GM12878 (cell line): Measurements from ENCODE around the gene TSHZ2. TPM values are rescaled to one million over a fixed set of nuclear protein-coding genes. Genes with fewer than 3 reads are reported as not detected.

ENCODE experiments used
- ATAC-seq: fragments of 200-7000 bp; cut with Tn5 transposase; 3 replicates; pipeline ENCODE4 v1.9.1; 2020; ENCODE audit warnings: mild to moderate bottlenecking, moderate library complexity
- BruUV-seq: library from RNA; stranded (reverse); fragments of 400-500 nt; replicated peaks from 2 replicates; lab custom pipeline; 2021; lab: Mats Ljungman, UMichigan
- CTCF ChIA-PET: fragments of 300-600 bp; sonication (Branson Sonifier 250); formaldehyde crosslinking; extraction: SDS; loops from one replicate; lab custom pipeline; 2021; ENCODE audit warnings: inconsistent platforms; lab: Yijun Ruan, JAX
- POLR2A ChIA-PET: fragments of 350-600 bp; formaldehyde crosslinking; extraction: SDS; loops from one replicate; lab custom pipeline; 2021; ENCODE audit warnings: inconsistent platforms; lab: Charles Lee
- RAD21 ChIA-PET: fragments of 300-600 bp; sonication (Branson Sonifier 250); formaldehyde crosslinking; loops from one replicate; lab custom pipeline; 2023; ENCODE audit warnings: antibody characterized with exemption; ENCODE audit not compliant: unreplicated experiment; lab: Charles Lee
- SMC1A ChIA-PET: fragments of 300-600 bp; sonication (Branson Sonifier 250); formaldehyde crosslinking; loops from one replicate; lab custom pipeline; 2023; ENCODE audit not compliant: unreplicated experiment, uncharacterized antibody; lab: Charles Lee
- DNase-seq: peaks from one replicate; pipeline ENCODE4 v3.0.0-alpha.2; 2011; ENCODE audit warnings: low read depth, low spot score
- FAIRE-seq: peaks from 3 replicates; lab custom pipeline; 2011; peaks lifted over from hg19 to GRCh38; lab: Jason Lieb, UNC
- H2AFZ ChIP-seq: 2 replicates; pipeline ENCODE4 v1.6.0; 2011; ENCODE audit warnings: low read depth, low read length, control low read depth; ENCODE audit not compliant: control insufficient read depth
- H3K27ac ChIP-seq: 2 replicates; pipeline ENCODE4 v1.5.1; 2011; ENCODE audit warnings: control low read depth; ENCODE audit not compliant: control insufficient read depth, insufficient read depth
- H3K27me3 ChIP-seq, 2 experiments: replicated peaks in 1 of 2; 2 replicates each; pipeline versions ENCODE4 v1.6.0 to v1.6.1; 2011; ENCODE audit warnings: low read length in 1 of 2; ENCODE audit not compliant: control insufficient read depth in 2 of 2, insufficient read depth in 2 of 2
- H3K36me3 ChIP-seq, 2 experiments: 2 replicates each; pipeline ENCODE4 v1.5.1; 2011; ENCODE audit warnings: low read length in 1 of 2; ENCODE audit not compliant: control insufficient read depth in 2 of 2, insufficient read depth in 2 of 2
- H3K4me1 ChIP-seq: 2 replicates; pipeline ENCODE4 v1.6.1; 2011; ENCODE audit warnings: mild to moderate bottlenecking, low read length, moderate library complexity, mixed read lengths; ENCODE audit not compliant: control insufficient read depth, insufficient read depth
- H3K4me2 ChIP-seq: 2 replicates; pipeline ENCODE4 v1.6.0; 2011; ENCODE audit warnings: control low read depth; ENCODE audit not compliant: control insufficient read depth, insufficient read depth
- H3K4me3 ChIP-seq: fragments of 200-600 bp; sonication (generic); 2 replicates; pipeline ENCODE4 v1.5.1; 2016
- H3K79me2 ChIP-seq: 2 replicates; pipeline ENCODE4 v1.6.0; 2011; ENCODE audit warnings: low read length; ENCODE audit not compliant: control insufficient read depth, insufficient read depth
- H3K9ac ChIP-seq: 2 replicates; pipeline ENCODE4 v1.8.0; 2011; ENCODE audit warnings: low read length, control low read depth, mixed read lengths; ENCODE audit not compliant: control insufficient read depth, insufficient read depth
- H3K9me3 ChIP-seq: replicated peaks from 3 replicates; pipeline ENCODE4 v1.5.1; 2011; ENCODE audit warnings: mild to moderate bottlenecking, low read length; ENCODE audit not compliant: control insufficient read depth, insufficient read depth
- H4K20me1 ChIP-seq: 2 replicates; pipeline ENCODE4 v1.6.0; 2011; ENCODE audit not compliant: control insufficient read depth, insufficient read depth
- CBFB ChIP-seq: IDR thresholded peaks from 2 replicates; pipeline ENCODE4 v1.6.1; 2016; ENCODE audit warnings: antibody characterized with exemption, low read depth
- CBX5 ChIP-seq: sonication (generic); IDR thresholded peaks from 2 replicates; pipeline ENCODE4 v1.6.1; 2016; ENCODE audit warnings: low read depth, moderate library complexity, mild to moderate bottlenecking, inconsistent platforms
- CREM ChIP-seq: IDR thresholded peaks from 2 replicates; pipeline ENCODE4 v1.6.1; 2014; ENCODE audit warnings: antibody characterized with exemption, low read depth
- HCFC1 ChIP-seq: fragments of 150-350 bp; IDR thresholded peaks from 2 replicates; pipeline ENCODE4 v1.6.1; 2014; ENCODE audit warnings: low read length
- NFIC ChIP-seq: IDR thresholded peaks from 2 replicates; pipeline ENCODE4 v1.6.1; 2012; ENCODE audit warnings: low read depth, mild to moderate bottlenecking, inconsistent platforms, low read length, moderate library complexity
- NR2C2 ChIP-seq: IDR thresholded peaks from 2 replicates; pipeline ENCODE4 v1.6.1; 2011; ENCODE audit warnings: borderline replicate concordance, low read depth; ENCODE audit not compliant: control insufficient read depth, insufficient read length
- NR2F1 ChIP-seq: fragments of 450-650 bp; conservative IDR thresholded peaks from 2 replicates; pipeline ENCODE4 v1.6.1; 2017; ENCODE audit warnings: mild to moderate bottlenecking
- RBBP5 ChIP-seq: fragments of 200-600 bp; sonication (generic); conservative IDR thresholded peaks from 2 replicates; pipeline ENCODE4 v1.6.1; 2016
- SMAD5 ChIP-seq: IDR thresholded peaks from 2 replicates; pipeline ENCODE4 v1.6.1; 2016; ENCODE audit warnings: antibody characterized with exemption, low read depth
- SPI1 ChIP-seq: IDR thresholded peaks from 2 replicates; pipeline ENCODE4 v1.6.1; 2011; ENCODE audit warnings: low read depth, mild to moderate bottlenecking, low read length, moderate library complexity, borderline replicate concordance; ENCODE audit not compliant: insufficient read depth
- ZZZ3 ChIP-seq: IDR thresholded peaks from 2 replicates; pipeline ENCODE4 v1.6.1; 2011; ENCODE audit warnings: low read depth; ENCODE audit not compliant: control insufficient read depth, insufficient read length
- WGBS: methylation state at CpG from one replicate; pipeline ENCODE4 v1.1.6; 2016; ENCODE audit warnings: low lambda C conversion rate; ENCODE audit not compliant: insufficient replicate concordance, insufficient coverage; ENCODE audit errors: missing lambda C conversion rate; 5-methylcytosine and 5-hydroxymethylcytosine counted together
- in situ Hi-C: fragments of 300-500 bp; cut with MboI; formaldehyde crosslinking; loops from 9 replicates; pipeline ENCODE4 v1.14.3; 2018; ENCODE audit warnings: mixed read lengths
- intact Hi-C: fragments of 100-400 bp; cut with micrococcal nuclease; formaldehyde crosslinking; loops from one replicate; pipeline ENCODE4 v1.14.2; 2022; ENCODE audit not compliant: unreplicated experiment
- polyA plus RNA-seq, 11 experiments: library from polyadenylated mRNA; depleted of rRNA in 4 of 11; unstranded in 6 of 11; stranded (reverse) in 5 of 11; fragments of >200 nt; fragmentation: Nextera tagmentation in 4 of 11; fragmentation: Illumina TruSeq in 1 of 11; extraction: Ambion mirVana in 4 of 11; extraction: Trizol in 1 of 11; gene quantifications; 1 replicate in 1 of 11; 2 replicates in 10 of 11; pipeline versions ENCODE4 v1.2.1 to v1.2.3, GENCODE V29; 2011 to 2016; ENCODE audit warnings: inconsistent platforms in 2 of 11, missing spikeins in 2 of 11, low read depth in 1 of 11
- total RNA-seq, 4 experiments: library from RNA; depleted of rRNA in 3 of 4; stranded (reverse); fragments of >200 nt in 3 of 4; fragmentation: Illumina TruSeq in 1 of 4; extraction: Trizol in 1 of 4; gene quantifications; 2 replicates each; pipeline versions ENCODE4 v1.2.1 to v1.2.3, GENCODE V29; 2013 to 2021
- TF ChIP-seq, protein P1 (sequence below), 3 experiments: IDR thresholded peaks in 2 of 3; conservative IDR thresholded peaks in 1 of 3; 2 replicates each; pipeline ENCODE4 v1.5.1; 2011; ENCODE audit warnings: low read depth in 3 of 3, low read length in 3 of 3, mild to moderate bottlenecking in 3 of 3, control low read depth in 2 of 3, moderate library complexity in 2 of 3, inconsistent platforms in 1 of 3, mixed read lengths in 1 of 3; ENCODE audit not compliant: control insufficient read depth in 2 of 3, insufficient read depth in 1 of 3; ENCODE audit errors: extremely low read depth in 1 of 3

TSHZ2 gene
- total and polyA plus RNA-seq, 10 of the 15 experiments (the other 5 are each of a cell fraction or from before 2014, with no cell fraction given): 0.01 to 0.86 (median 0.13) TPM; not detected in 2

DNA sequence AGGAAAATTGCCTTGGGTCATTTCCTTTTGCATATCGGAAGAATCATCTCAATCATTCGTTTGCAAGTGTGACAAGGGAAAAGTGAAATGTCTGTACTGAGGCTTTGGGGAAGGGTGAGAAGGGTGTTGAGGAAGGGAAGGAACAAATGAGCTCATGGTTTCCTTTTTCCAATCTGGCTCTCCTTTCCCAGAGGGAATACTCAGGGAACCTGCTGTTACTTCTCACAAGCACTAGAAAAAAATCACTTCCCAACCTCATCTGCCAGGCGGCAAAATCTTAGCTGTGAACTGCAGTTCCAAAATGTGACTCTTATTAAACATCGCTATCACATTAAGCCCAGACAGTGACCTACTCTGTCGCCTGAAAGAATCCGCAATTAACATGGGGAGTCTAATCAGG is 363.4 kb downstream of the TSHZ2 start:
- intact Hi-C loops (no loop called here), in situ Hi-C loops (no loop called here)
- Histone ChIP-seq H2AFZ (no peak overlapping the region), H4K20me1 (no peaks in the 10 kb centered on the region), H3K79me2 (no peaks in the 10 kb centered on the region), H3K27ac (no peak overlapping the region), H3K4me2 (no peak overlapping the region), H3K4me3 (no peak overlapping the region), H3K27me3 (no peaks in the 10 kb centered on the region; a peak in 1 of 4 replicates), H3K9ac (no peak overlapping the region), H3K36me3 (no peaks in the 10 kb centered on the region), H3K9me3 (no peaks in the 10 kb centered on the region), H3K4me1 (no peaks in the 10 kb centered on the region)
- ATAC-seq (no peak), FAIRE-seq (no peak), DNase-seq (no peak)
- 57% methylated on average over 6 of the region's 6 CpGs for WGBS
- no peak for TF ChIP-seq RBBP5
- TF ChIP-seq SMAD5: no peak
- TF ChIP-seq NFIC: no peak
- TF ChIP-seq CBFB: no peak
- no peak for TF ChIP-seq SPI1
- no peak for TF ChIP-seq NR2F1
- TF ChIP-seq HCFC1: no peak
- TF ChIP-seq ZZZ3: no peak
- no peak for TF ChIP-seq CBX5
- TF ChIP-seq NR2C2: no peak
- SMC1A ChIA-PET: interaction anchor here (0.6 to 1.0 kb wide), 4 partner anchors 9 to 557 kb away, joined by 3 read pairs; no protein-coding TSS in a partner anchor
- RAD21 ChIA-PET: no interaction called here
- CTCF ChIA-PET: no interaction called here
- no TSS peak for BruUV-seq
- POLR2A ChIA-PET: no interaction called here

DNA sequence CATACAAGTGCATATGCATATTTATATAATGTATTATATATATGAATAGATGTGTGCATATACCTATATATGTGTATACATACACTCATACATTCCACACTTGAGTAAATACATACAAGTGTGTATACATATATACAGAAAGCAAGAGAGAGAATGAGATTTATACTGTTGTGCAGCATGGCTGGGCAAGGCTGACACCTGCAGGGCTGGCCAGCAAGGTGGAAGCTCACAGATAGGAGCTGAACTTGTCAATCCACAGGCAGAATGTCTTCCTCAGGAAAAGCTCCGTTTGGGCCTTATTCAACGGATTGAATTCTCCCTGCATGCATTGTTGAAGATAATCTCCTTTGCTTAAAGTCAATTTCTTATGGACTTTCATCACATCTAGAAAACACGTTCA is 364.7 kb downstream of the TSHZ2 start:
- ChIA-PET CTCF (no interaction called here), RAD21 (no interaction called here), POLR2A (no interaction called here), SMC1A (no interaction called here)
- DNase-seq: no peak
- H3K27me3 ChIP-seq: no peaks in the 10 kb centered on the region
- BruUV-seq: no TSS peak
- H3K36me3 ChIP-seq: no peaks in the 10 kb centered on the region
- in situ Hi-C loops: no loop called here
- no peak overlapping the region for H3K4me3 ChIP-seq
- 9% methylated on average over 3 of the region's 3 CpGs for WGBS
- H3K4me2 ChIP-seq: no peak overlapping the region
- no peak overlapping the region for H3K27ac ChIP-seq
- H3K9ac ChIP-seq: no peak overlapping the region
- H4K20me1 ChIP-seq: no peaks in the 10 kb centered on the region
- H2AFZ ChIP-seq: no peak overlapping the region
- intact Hi-C loops: no loop called here
- no peaks in the 10 kb centered on the region for H3K4me1 ChIP-seq
- no peak for ATAC-seq
- no peaks in the 10 kb centered on the region for H3K9me3 ChIP-seq
- no peaks in the 10 kb centered on the region for H3K79me2 ChIP-seq
- FAIRE-seq: no peak
- no peak for TF ChIP-seq CREM
- TF ChIP-seq, protein P1, sequence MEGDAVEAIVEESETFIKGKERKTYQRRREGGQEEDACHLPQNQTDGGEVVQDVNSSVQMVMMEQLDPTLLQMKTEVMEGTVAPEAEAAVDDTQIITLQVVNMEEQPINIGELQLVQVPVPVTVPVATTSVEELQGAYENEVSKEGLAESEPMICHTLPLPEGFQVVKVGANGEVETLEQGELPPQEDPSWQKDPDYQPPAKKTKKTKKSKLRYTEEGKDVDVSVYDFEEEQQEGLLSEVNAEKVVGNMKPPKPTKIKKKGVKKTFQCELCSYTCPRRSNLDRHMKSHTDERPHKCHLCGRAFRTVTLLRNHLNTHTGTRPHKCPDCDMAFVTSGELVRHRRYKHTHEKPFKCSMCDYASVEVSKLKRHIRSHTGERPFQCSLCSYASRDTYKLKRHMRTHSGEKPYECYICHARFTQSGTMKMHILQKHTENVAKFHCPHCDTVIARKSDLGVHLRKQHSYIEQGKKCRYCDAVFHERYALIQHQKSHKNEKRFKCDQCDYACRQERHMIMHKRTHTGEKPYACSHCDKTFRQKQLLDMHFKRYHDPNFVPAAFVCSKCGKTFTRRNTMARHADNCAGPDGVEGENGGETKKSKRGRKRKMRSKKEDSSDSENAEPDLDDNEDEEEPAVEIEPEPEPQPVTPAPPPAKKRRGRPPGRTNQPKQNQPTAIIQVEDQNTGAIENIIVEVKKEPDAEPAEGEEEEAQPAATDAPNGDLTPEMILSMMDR (IDR thresholded peaks at IDR 0.05 in 2 of 3, conservative IDR thresholded peaks at IDR 0.05 in 1 of 3; ENCODE audit: control insufficient read depth in 2 of 3, extremely low read depth in 1 of 3, insufficient read depth in 1 of 3, low read depth in 3 of 3, low read length in 3 of 3): peak in 1 of 3 experiments; percentile 14; a peak in 2 of 6 replicates
